Measurements from ENCODE around the gene PCDHGC5.
A peak's percentile ranks its signal among the peaks of the same experiment; 100 is the strongest.

The PCDHGC5 gene

DNA sequence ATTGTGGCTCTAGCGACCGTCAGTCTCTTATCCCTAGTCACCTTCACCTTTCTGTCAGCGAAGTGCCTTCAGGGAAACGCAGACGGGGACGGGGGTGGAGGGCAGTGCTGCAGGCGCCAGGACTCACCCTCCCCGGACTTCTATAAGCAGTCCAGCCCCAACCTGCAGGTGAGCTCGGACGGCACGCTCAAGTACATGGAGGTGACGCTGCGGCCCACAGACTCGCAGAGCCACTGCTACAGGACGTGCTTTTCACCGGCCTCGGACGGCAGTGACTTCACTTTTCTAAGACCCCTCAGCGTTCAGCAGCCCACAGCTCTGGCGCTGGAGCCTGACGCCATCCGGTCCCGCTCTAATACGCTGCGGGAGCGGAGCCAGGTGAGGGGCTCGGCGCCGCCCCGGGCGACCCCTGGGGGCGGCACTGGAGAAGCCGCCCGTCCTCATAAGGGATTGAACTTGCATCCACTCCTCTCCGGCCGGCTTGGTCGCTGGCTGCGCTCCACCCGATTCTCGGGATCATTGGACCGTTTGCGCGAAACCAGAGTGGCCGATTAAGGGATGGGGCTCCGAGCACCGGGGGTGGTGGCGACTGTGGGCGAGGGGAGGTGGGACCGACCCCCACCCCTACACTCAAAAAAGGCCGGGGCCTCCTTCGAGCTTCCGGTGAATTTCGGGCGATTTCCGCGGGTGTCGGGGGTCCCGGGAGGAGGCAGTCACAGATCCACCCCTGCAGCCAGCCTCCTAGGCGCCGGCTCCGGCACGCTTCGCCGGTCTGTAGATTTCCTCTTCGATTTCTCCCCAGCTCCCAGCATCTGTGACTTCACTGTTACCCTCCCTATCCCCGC lies 2.7 kb downstream of the PCDHGC5 start:
- no peak for DNase-seq

DNA sequence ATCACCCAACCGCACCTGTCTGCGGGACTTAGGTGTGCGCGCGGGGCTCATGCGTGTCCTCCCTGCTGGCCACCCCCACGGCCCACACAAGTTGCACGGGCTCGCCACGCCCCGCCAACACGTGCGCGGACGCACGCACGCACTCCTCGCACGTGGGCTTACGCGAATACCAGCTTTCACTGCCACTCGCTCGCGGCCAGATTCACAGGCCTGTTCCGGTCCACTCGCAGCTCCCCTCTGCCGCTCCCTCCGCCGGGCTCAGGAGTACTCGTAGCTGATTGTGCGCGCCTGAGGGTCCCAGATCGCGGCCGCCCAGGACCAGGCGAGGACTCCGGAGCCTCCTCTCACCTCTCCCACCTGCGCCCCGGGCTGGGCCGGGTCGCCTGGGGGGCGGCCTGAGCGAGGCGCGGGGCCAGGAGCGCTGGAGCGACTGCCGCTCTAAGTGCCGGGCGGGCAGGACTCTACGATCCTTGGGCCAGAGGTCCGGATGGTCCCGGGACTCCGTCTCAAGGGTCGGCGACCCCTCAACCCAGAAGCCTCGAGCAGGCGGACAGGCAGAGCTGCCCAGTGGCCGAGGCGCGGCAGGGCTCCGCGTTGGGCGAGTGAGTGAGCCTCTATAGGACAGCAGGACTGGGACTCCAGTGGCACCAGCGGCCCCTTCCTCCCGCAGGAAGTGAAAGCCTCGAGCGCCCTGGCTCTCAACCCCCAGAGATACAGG lies 3.4 kb downstream of the PCDHGC5 start:
- DNase-seq: no peak

GRCh38 chr5:141493500-141494422 lies 4.9 kb downstream of the PCDHGC5 start:
- no peak for DNase-seq

GRCh38 chr5:141494761-141495452 lies 6.0 kb downstream of the PCDHGC5 start:
- DNase-seq: no peak

- no peak for DNase-seq
Observed at GRCh38 chr5:141495453-141495811, 6.6 kb downstream of the PCDHGC5 start.

- no peak for DNase-seq
Observed at GRCh38 chr5:141496038-141496437, 7.2 kb downstream of the PCDHGC5 start.

DNA sequence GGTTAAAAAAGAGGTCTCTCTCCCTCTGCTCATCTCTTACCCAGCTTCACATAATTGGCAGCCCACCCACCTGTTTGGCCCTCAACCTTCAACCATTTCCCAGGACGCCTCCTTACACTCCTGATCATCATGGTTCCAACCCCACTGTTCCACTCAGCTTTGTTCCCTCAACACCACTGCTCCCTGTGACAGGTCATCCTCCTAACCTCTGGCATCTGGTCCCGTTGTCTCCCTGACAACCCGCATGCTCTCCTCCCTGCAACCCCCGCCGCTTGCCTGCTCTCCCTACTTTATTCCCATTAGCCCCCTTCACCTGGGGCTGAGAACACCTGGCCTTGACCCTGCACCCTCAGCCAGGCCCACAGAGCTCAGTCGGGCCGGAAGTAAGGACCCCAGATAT lies 12.9 kb downstream of the PCDHGC5 start:
- DNase-seq: no peak

GRCh38 chr5:141503681-141504080 lies 14.8 kb downstream of the PCDHGC5 start:
- DNase-seq: no peak

- DNase-seq: no peak
Observed at GRCh38 chr5:141504216-141504615, 15.3 kb downstream of the PCDHGC5 start.

DNA sequence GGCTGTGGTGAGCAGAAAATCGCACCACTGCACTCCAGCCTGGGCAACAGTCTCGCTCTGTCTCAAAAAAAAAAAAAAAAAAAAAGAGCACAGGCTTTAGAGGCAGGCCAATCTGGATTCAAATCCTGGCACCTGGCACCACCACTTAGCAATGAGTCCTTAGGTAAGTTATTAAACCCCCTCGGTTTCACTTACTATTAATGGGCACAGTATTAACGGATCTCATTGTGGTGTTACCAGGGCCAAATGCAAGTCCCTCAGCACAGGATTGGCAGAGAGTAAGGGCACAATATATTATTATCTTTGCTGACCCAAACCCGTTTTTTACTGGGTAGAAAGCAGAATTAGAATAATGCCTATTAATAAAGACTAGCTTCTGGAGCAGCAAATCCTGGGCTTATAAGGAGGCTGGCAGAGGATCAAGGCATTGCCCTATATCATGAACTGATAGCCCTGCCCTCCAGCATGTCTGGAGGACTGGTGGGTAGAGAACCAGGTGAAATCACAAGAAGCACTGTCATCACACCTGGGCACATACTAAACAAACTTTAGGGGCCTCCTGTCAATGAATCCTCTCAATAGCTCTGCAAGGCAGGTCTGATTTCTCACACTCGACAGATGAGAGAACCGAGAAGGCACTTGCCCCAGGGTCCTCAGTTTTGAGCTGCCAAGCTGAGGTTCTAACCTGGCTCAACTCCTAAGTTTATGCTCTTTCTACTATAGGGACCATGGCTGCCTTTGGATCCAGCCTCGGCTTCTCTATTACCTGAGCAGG lies 17.7 kb downstream of the PCDHGC5 start:
- no peak for DNase-seq

- no peak for DNase-seq
Observed at GRCh38 chr5:141507387-141508091, 18.7 kb downstream of the PCDHGC5 start.

- no peak for DNase-seq
Observed at GRCh38 chr5:141508440-141508797, 19.5 kb downstream of the PCDHGC5 start.

GRCh38 chr5:141508798-141509611 lies 20.1 kb downstream of the PCDHGC5 start:
- no peak for DNase-seq

DNA sequence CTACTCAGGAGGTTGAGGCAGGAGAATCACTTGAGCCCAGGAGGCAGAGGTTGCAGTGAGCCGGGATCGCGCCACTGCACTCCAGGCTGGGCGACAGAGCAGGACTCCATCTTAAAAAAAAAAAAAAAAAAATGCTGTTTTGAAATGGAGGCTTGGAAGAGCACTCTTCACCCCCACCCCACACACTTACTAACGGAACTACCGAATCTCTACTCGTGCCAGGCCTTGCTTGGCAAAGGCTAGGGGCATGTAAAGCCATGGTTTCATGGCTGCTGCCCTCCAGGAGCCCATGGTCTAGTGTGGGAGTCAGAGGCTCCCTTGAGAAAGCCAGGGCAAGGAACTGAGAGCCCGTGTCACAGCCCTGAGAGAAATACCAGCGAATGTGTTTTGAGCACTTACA lies 21.3 kb downstream of the PCDHGC5 start:
- no peak for DNase-seq

GRCh38 chr5:141510850-141511601 lies 22.1 kb downstream of the PCDHGC5 start:
- no peak for DNase-seq

DNA sequence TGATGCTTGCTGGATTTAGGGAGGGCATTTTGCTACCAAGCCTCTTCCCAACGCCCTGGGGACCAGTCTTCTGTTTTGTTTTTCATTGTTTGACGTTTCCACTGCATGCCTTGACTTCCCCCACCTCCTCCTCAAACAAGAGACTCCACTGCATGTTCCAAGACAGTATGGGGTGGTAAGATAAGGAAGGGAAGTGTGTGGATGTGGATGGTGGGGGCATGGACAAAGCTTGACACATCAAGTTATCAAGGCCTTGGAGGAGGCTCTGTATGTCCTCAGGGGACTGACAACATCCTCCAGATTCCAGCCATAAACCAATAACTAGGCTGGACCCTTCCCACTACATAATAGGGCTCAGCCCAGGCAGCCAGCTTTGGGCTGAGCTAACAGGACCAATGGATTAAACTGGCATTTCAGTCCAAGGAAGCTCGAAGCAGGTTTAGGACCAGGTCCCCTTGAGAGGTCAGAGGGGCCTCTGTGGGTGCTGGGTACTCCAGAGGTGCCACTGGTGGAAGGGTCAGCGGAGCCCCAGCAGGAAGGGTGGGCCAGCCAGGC lies 23.0 kb downstream of the PCDHGC5 start:
- no peak for DNase-seq

DNA sequence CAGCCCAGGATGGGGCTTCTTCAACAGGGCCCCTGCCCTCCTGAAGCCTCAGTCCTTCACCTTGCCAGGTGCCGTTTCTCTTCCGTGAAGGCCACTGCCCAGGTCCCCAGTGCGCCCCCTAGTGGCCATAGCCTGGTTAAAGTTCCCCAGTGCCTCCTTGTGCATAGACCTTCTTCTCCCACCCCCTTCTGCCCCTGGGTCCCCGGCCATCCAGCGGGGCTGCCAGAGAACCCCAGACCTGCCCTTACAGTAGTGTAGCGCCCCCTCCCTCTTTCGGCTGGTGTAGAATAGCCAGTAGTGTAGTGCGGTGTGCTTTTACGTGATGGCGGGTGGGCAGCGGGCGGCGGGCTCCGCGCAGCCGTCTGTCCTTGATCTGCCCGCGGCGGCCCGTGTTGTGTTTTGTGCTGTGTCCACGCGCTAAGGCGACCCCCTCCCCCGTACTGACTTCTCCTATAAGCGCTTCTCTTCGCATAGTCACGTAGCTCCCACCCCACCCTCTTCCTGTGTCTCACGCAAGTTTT lies 23.6 kb downstream of the PCDHGC5 start:
- peak; percentile 66 to 85 (median 76) for DNase-seq

DNA sequence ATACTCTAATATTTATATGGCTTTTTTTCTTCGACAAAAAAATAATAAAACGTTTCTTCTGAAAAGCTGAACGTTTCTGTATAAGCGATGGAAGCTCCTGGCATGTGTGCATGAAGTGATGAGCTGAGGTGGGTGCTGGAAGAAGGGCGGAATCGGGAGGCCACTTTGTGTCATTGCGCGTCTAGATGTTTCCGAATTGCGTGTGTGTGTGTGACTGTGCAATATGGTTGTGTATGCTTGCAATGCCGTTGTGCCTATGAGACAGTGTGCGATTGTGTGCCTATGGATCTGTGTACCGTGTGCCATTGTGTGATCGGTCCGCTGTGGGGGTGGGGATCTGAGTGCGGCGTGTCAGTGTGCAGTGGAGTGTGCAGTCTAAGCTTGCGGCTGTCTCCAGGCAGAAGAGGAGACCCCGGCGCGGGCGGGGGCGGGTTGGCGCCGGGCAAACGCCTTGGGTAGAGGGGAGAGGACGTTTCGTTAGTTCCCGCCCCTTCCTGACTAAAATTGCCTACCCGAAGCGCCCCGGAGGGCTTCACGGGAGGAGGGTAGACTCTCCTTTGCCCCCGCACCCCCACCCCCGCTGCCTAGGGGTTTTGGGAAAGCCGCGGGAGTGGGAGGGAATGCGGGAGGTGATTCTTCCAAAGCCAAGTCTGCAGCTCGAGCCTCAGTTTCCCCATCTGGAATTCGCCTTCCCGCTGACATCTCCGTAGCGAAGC lies 24.2 kb downstream of the PCDHGC5 start:
- peak in 2 of 5 donors; percentile 10 to 48 for DNase-seq
